K562 (cell line): ENCODE measurements around the gene ZDHHC18. TPM values are rescaled to one million over a fixed set of nuclear protein-coding genes. Genes with fewer than 3 reads are reported as not detected.

Source experiments
- ARNT ChIP-seq, 2 experiments: fragments of 450-650 bp; IDR thresholded peaks; 2 replicates each; pipeline ENCODE4 v1.6.1; 2016; ENCODE audit warnings: mild to moderate bottlenecking in 1 of 2
- CCNT2 ChIP-seq: IDR thresholded peaks from 2 replicates; pipeline ENCODE4 v1.6.1; 2011; ENCODE audit warnings: borderline replicate concordance, low read depth, mild to moderate bottlenecking, moderate library complexity, mixed read lengths, low read length; ENCODE audit not compliant: insufficient read length; ENCODE audit errors: extremely low read depth
- DACH1 ChIP-seq: fragments of 450-650 bp; IDR thresholded peaks from 2 replicates; pipeline ENCODE4 v1.6.1; 2018; ENCODE audit not compliant: partially characterized antibody
- DMBX1 ChIP-seq: fragments of 250-450 bp; sonication (Bioruptor Pico); IDR thresholded peaks from 2 replicates; pipeline ENCODE4 v1.8.0; 2022; ENCODE audit warnings: inconsistent platforms, mild to moderate bottlenecking, moderate library complexity, borderline replicate concordance
- ELK3 ChIP-seq: fragments of 450-650 bp; formaldehyde crosslinking; IDR thresholded peaks from 2 replicates; pipeline ENCODE4 v1.4.0; 2020; ENCODE audit warnings: mild to moderate bottlenecking
- FOSL1 ChIP-seq: fragments of 200-800 bp; sonication (Bioruptor generic); conservative IDR thresholded peaks from 2 replicates; pipeline ENCODE4 v1.6.1; 2016; ENCODE audit warnings: missing genetic modification characterization, missing compliant biosample characterization
- HMGN3 ChIP-seq: IDR thresholded peaks from 2 replicates; pipeline ENCODE4 v1.6.1; 2011; ENCODE audit warnings: borderline replicate concordance, low read depth, mild to moderate bottlenecking, mixed read lengths, low read length; ENCODE audit not compliant: insufficient read length; ENCODE audit errors: extremely low read depth
- MGA ChIP-seq: fragments of 450-650 bp; IDR thresholded peaks from 2 replicates; pipeline ENCODE4 v1.6.1; 2016; ENCODE audit warnings: mild to moderate bottlenecking, moderate library complexity
- PHB2 ChIP-seq: fragments of 450-650 bp; IDR thresholded peaks from 2 replicates; pipeline ENCODE4 v1.6.1; 2017; ENCODE audit warnings: low read depth
- SMARCE1 ChIP-seq: fragments of 450-650 bp; IDR thresholded peaks from 2 replicates; pipeline ENCODE4 v1.7.1; 2016; ENCODE audit warnings: mild to moderate bottlenecking
- TBL1XR1 ChIP-seq, 2 experiments: IDR thresholded peaks; 2 replicates each; pipeline ENCODE4 v1.6.1; 2012; ENCODE audit warnings: improper control_type of control experiment in 2 of 2, low read length in 2 of 2, mild to moderate bottlenecking in 1 of 2
- TCF3 ChIP-seq: sonication (generic); formaldehyde crosslinking; IDR thresholded peaks from 2 replicates; pipeline ENCODE4 v1.4.0; 2020; ENCODE audit warnings: mild to moderate bottlenecking, missing genetic modification reagents
- U2AF1 ChIP-seq: fragments of 200-400 bp; formaldehyde crosslinking; optimal IDR thresholded peaks from 2 replicates; pipeline ENCODE3; 2017; ENCODE audit warnings: mild to moderate bottlenecking, low read depth, low read length, moderate library complexity
- ZNF197 ChIP-seq: fragments of 200-800 bp; sonication (Bioruptor generic); IDR thresholded peaks from 2 replicates; pipeline ENCODE4 v1.6.1; 2016; ENCODE audit warnings: low read depth, missing genetic modification characterization, missing compliant biosample characterization
- polyA plus RNA-seq, 8 experiments: library from polyadenylated mRNA; depleted of rRNA in 4 of 8; stranded (reverse) in 5 of 8; unstranded in 3 of 8; fragments of >200 nt; fragmentation: Nextera tagmentation in 2 of 8; fragmentation: Illumina TruSeq in 1 of 8; extraction: Ambion mirVana in 2 of 8; extraction: Trizol in 1 of 8; gene quantifications; 2 replicates each; pipeline versions ENCODE4 v1.2.1 to v1.2.3, GENCODE V29; 2011 to 2014; ENCODE audit warnings: inconsistent platforms in 1 of 8, missing spikeins in 1 of 8
- total RNA-seq, 7 experiments: library from RNA; depleted of rRNA in 6 of 7; stranded (reverse); fragments of >200 nt in 6 of 7; fragmentation: Illumina TruSeq in 2 of 7; extraction: Trizol in 2 of 7; gene quantifications; 2 replicates each; pipeline versions ENCODE4 v1.2.1 to v1.2.3, GENCODE V29; 2011 to 2021; ENCODE audit warnings: low replicate concordance in 1 of 7

Gene ZDHHC18
- total and polyA plus RNA-seq, 9 of the 15 experiments (the other 6 are each of a cell fraction or from before 2014, with no cell fraction given), result 0.42 to 35.6 (median 15.8) TPM

GRCh38 chr1:26791626-26792025, 34.9 kb upstream of the ZDHHC18 start (continued):
- TF ChIP-seq DACH1 (peak; percentile 53), U2AF1 (no peak), MGA (no peak; the same call in 1 of the 2 replicates), CCNT2 (peak; percentile 90), ARNT (IDR thresholded peaks at IDR 0.05) (peak; percentile 74 to 95), TCF3 (peak; percentile 99), SMARCE1 (peak; percentile 89), TBL1XR1 (IDR thresholded peaks at IDR 0.05; ENCODE audit: low read length in 2 of 2) (peak; percentile 81 to 94; a peak in 3 of 4 replicates), FOSL1 (tag) (peak; percentile 56), ELK3 (CRISPR knock-in tag) (no peak), PHB2 (0 out of 2 replicates have a peak, but pooled peaks have one; percentile 66), HMGN3 (peak; percentile 57), ZNF197 (0 out of 2 replicates have a peak, but pooled peaks have one; percentile 59), DMBX1 (CRISPR knock-in tag) (peak; percentile 79)
